Fibroblast of the aortic adventitia (primary cell): ENCODE results near the gene EIF4B. TPM values are rescaled to one million over a fixed set of nuclear protein-coding genes. Genes with fewer than 3 reads are reported as not detected.

ENCODE experiments used
- DNase-seq: peaks from one replicate; pipeline ENCODE4 v3.0.0-alpha.2; 2010; ENCODE audit warnings: low read depth
- H3K4me3 ChIP-seq: 2 replicates; pipeline ENCODE4 v1.5.1; 2011; ENCODE audit warnings: low read depth, mild to moderate bottlenecking, control low read depth, low read length, moderate library complexity
- CTCF ChIP-seq: IDR thresholded peaks from 2 replicates; pipeline ENCODE4 v1.5.1; 2011; ENCODE audit warnings: mild to moderate bottlenecking, low read length, control low read depth, inconsistent platforms; ENCODE audit not compliant: insufficient read depth
- total RNA-seq: library from RNA; depleted of rRNA; stranded (reverse); fragments of >200 nt; gene quantifications from 2 replicates; pipeline ENCODE4 v1.2.3, GENCODE V29; 2012; ENCODE audit warnings: low replicate concordance

EIF4B gene
- total RNA-seq, 1 donor = 1,016 TPM

GRCh38 chr12:53067993-53068770 lies 61.9 kb downstream of the EIF4B start:
- H3K4me3 ChIP-seq = no peak overlapping the region
- no peak for DNase-seq
- TF ChIP-seq CTCF = no peak

- H3K4me3 ChIP-seq = no peak overlapping the region
- DNase-seq = no peak
- TF ChIP-seq CTCF = no peak
Measured at GRCh38 chr12:53068811-53069585, 62.7 kb downstream of the EIF4B start.

- H3K4me3 ChIP-seq = no peak overlapping the region
- no peak for DNase-seq
- TF ChIP-seq CTCF = no peak
Measured at GRCh38 chr12:53069621-53070410, 63.6 kb downstream of the EIF4B start.

- H3K4me3 ChIP-seq = no peak overlapping the region
- TF ChIP-seq CTCF = no peak
- no peak for DNase-seq
Measured at GRCh38 chr12:53070877-53071492, 64.7 kb downstream of the EIF4B start.

GRCh38 chr12:53071591-53072551 lies 65.6 kb downstream of the EIF4B start:
- peak; percentile 29 for TF ChIP-seq CTCF
- peak; percentile 86 for DNase-seq
- H3K4me3 ChIP-seq = no peak overlapping the region
